SK-N-SH treated with all-trans-retinoic acid at 6 μM for 48 hours (cell line): ENCODE results near the gene FRAS1.

Experiments used
- ARNTL ChIP-seq: fragments of 450-650 bp; formaldehyde crosslinking; IDR thresholded peaks from 2 replicates; pipeline ENCODE4 v1.5.0; 2020; ENCODE audit warnings: low read depth, mild to moderate bottlenecking, moderate library complexity, borderline replicate concordance
- CREB5 ChIP-seq: fragments of 250-450 bp; sonication (Bioruptor Pico); IDR thresholded peaks from 2 replicates; pipeline ENCODE4 v1.5.1; 2020; ENCODE audit warnings: low read depth, mild to moderate bottlenecking, moderate library complexity
- GLIS3 ChIP-seq: fragments of 250-450 bp; sonication (Bioruptor Pico); IDR thresholded peaks from 2 replicates; pipeline ENCODE4 v1.5.0; 2020; ENCODE audit warnings: mild to moderate bottlenecking, moderate library complexity
- ZFP3 ChIP-seq: fragments of 250-450 bp; sonication (Bioruptor Pico); IDR thresholded peaks from 2 replicates; pipeline ENCODE4 v1.5.0; 2020; ENCODE audit warnings: mild to moderate bottlenecking, moderate library complexity

- TF ChIP-seq GLIS3 (CRISPR knock-in tag) (no peak), ZFP3 (CRISPR knock-in tag) (no peak), CREB5 (CRISPR knock-in tag) (no peak), ARNTL (no peak)
Measured at GRCh38 chr4:78207951-78208350, 150.8 kb downstream of the FRAS1 start.
